Measurements from ENCODE around the gene EFCAB11.

- TF ChIP-seq CTCF (conservative IDR thresholded peaks at IDR 0.05) (no peak), ZFX (IDR thresholded peaks at IDR 0.05) (no peak)
Measured at GRCh38 chr14:89990218-89990617, 35.7 kb upstream of the EFCAB11 start.

All from C4-2B (cell line).